C4-2B (cell line): ENCODE measurements around the gene KLHL22.

Experiments used
- ZFX ChIP-seq: fragments of 450-650 bp; IDR thresholded peaks from 2 replicates; pipeline ENCODE4 v1.6.1; 2017
- TF ChIP-seq, protein P1 (sequence below): fragments of 450-650 bp; conservative IDR thresholded peaks from 2 replicates; pipeline ENCODE4 v1.5.1; 2017; ENCODE audit warnings: mild to moderate bottlenecking

DNA sequence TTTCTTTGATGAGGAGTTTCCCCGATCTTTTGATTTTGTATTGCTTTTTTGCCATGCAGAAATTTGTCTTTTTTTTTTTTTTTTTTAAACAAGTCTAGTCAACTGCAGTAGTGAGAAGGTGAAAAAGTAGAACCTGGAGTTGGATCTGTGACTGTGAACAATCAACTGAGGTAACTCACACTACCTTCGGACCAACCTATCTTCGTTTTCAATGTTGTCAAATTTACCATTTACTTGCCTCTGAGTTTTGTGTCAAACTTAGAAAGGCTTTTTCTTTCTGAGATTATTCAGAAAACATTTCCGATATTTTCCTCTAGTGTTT, 20.5 kb downstream of the KLHL22 start:
- TF ChIP-seq, protein P1, sequence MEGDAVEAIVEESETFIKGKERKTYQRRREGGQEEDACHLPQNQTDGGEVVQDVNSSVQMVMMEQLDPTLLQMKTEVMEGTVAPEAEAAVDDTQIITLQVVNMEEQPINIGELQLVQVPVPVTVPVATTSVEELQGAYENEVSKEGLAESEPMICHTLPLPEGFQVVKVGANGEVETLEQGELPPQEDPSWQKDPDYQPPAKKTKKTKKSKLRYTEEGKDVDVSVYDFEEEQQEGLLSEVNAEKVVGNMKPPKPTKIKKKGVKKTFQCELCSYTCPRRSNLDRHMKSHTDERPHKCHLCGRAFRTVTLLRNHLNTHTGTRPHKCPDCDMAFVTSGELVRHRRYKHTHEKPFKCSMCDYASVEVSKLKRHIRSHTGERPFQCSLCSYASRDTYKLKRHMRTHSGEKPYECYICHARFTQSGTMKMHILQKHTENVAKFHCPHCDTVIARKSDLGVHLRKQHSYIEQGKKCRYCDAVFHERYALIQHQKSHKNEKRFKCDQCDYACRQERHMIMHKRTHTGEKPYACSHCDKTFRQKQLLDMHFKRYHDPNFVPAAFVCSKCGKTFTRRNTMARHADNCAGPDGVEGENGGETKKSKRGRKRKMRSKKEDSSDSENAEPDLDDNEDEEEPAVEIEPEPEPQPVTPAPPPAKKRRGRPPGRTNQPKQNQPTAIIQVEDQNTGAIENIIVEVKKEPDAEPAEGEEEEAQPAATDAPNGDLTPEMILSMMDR, result no peak
- TF ChIP-seq ZFX, result no peak
